Endothelial cell of umbilical vein (primary cell): ENCODE data around the gene TAOK2.

Experiments
- CTCF ChIP-seq, 2 donors: IDR thresholded peaks; 1 replicate in 1 of 2; 2 replicates in 1 of 2; pipeline ENCODE4 v1.5.1; 2011; ENCODE audit warnings: low read length in 2 of 2, mild to moderate bottlenecking in 2 of 2, moderate library complexity in 2 of 2, control low read depth in 1 of 2, inconsistent platforms in 1 of 2, low read depth in 1 of 2; ENCODE audit not compliant: insufficient read depth in 1 of 2; ENCODE audit errors: extremely low read depth in 1 of 2
- EZH2 ChIP-seq: IDR thresholded peaks from 2 replicates; pipeline ENCODE4 v1.6.1; 2012; ENCODE audit warnings: borderline replicate concordance, low read depth, mild to moderate bottlenecking, moderate library complexity, low read length, inconsistent platforms; ENCODE audit not compliant: severe bottlenecking

GRCh38 chr16:30009990-30010843, 36.5 kb downstream of the TAOK2 start:
- TF ChIP-seq EZH2 (peak; percentile 36), CTCF (IDR thresholded peaks at IDR 0.05; ENCODE audit: extremely low read depth in 1 of 2, insufficient read depth in 1 of 2, low read depth in 1 of 2, low read length in 2 of 2) (no peak)
